ENCODE results near the gene FMNL2. TPM values are rescaled to one million over a fixed set of nuclear protein-coding genes. Genes with fewer than 3 reads are reported as not detected.

Gene FMNL2
- total and polyA plus RNA-seq, 5 donors, result 7.2 to 10.8 (median 9.4) TPM

DNA sequence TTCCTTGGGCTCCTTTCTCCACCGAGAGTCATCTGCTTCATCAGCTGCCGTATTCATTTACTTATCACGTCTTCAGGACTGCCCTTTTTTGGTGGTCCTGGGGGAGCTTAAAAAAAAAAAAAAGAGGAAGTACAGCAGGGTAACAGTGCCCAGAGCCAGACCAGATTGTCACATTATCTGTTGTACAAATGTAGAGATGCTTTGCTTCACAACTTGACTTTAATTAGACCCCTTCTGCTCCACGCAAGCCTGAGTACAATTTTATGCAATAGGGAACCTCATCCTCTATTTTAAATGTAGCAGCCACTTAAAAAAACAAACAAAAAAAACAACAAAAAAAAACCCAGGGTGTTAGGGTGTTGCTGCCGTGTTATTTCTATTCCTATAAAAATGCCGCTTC lies 254.0 kb downstream of the FMNL2 start:
- H3K9me3 ChIP-seq (ENCODE audit: control insufficient read depth, low read length), result no peaks in the 10 kb centered on the region
- WGBS, result 67% methylated on average over 6 of the region's 6 CpGs
- DNase-seq (no peak), ATAC-seq (no peak)
- no peak overlapping the region for H3K4me3 ChIP-seq (ENCODE audit: low read length)
- H3K27ac ChIP-seq (ENCODE audit: low read length), result no peak overlapping the region
- peaks cover 2% of the 10 kb centered on the region for H3K4me1 ChIP-seq (ENCODE audit: control insufficient read depth, insufficient read depth, low read length)
- intact Hi-C loops (cut with DNase I), result no loop called here
- no peaks in the 10 kb centered on the region for H3K27me3 ChIP-seq (ENCODE audit: control insufficient read depth, insufficient read depth)

DNA sequence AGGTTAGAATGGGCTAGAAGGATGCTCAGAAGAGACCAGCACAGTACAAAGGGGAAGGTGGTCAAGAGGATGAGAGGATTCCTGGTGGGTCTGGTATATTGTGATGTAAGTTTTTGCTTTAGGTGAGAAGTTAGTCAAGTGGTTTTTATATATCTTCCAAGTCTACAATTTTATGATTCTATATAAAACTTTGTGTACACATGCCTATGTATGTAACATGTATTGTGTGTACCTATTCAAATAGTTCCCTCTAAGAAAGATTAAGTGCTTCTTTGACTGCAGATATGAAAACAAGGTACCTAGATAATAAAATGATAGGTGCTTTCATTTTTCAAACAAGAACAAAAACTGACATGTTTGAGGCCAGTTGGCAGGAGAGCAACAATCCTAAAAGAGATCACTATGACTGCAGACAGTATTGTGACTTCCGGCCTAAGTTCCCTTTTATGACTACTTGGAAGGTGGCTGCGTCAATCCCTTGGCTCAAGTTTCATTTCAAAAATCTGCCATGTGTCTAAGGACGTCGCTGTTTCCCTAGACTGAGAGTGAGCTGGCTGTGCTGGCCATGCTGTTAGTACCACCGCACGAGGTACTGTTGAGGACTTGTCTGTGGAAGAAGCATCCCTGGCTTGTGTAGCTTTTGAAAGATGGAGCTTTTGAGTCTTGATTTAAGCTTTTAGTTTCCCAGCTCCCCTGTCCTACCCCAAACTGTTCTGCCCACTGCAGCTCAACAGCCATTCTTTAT lies 259.2 kb downstream of the FMNL2 start:
- peak overlapping the region; percentile 59 for H3K27ac ChIP-seq (ENCODE audit: low read length)
- H3K27me3 ChIP-seq (ENCODE audit: control insufficient read depth, insufficient read depth), result no peaks in the 10 kb centered on the region
- no peaks in the 10 kb centered on the region for H3K9me3 ChIP-seq (ENCODE audit: control insufficient read depth, low read length)
- WGBS, result 56% methylated on average over 6 of the region's 6 CpGs
- H3K4me1 ChIP-seq (ENCODE audit: control insufficient read depth, insufficient read depth, low read length), result no peaks in the 10 kb centered on the region
- intact Hi-C loops (cut with DNase I), result no loop called here
- DNase-seq (peak in 2 of 3 donors; percentile 55 to 56), ATAC-seq (peak; percentile 83 to 88)
- H3K4me3 ChIP-seq (ENCODE audit: low read length), result no peak overlapping the region

DNA sequence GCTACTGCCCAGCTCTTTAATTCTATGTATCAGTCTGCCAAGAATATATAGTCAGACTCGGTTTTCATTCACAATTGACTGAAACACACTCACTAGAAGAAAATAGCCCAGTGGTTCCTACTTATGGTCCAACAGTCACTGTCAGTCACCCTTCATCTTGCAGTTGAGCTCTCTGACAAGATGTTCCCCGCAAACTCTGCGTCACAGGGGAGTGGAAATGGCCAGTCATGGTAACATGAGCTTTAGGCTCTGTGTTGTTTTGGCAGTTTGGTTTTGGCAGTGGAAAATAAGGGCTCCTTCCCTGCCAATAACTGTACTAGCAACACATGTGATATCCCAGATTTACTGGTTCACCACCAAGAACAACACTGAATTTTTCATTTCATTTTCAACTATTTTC lies 259.8 kb downstream of the FMNL2 start:
- Histone ChIP-seq H3K4me1 (ENCODE audit: control insufficient read depth, insufficient read depth, low read length) (no peaks in the 10 kb centered on the region), H3K9me3 (ENCODE audit: control insufficient read depth, low read length) (no peaks in the 10 kb centered on the region), H3K27ac (ENCODE audit: low read length) (peak overlapping the region; percentile 59), H3K4me3 (ENCODE audit: low read length) (no peak overlapping the region), H3K27me3 (ENCODE audit: control insufficient read depth, insufficient read depth) (no peaks in the 10 kb centered on the region)
- intact Hi-C loops (cut with DNase I), result no loop called here
- WGBS, result 50% methylated on average over 3 of the region's 3 CpGs
- peak; percentile 65 to 82 (median 71) for DNase-seq
- peak; percentile 92 to 94 for ATAC-seq

DNA sequence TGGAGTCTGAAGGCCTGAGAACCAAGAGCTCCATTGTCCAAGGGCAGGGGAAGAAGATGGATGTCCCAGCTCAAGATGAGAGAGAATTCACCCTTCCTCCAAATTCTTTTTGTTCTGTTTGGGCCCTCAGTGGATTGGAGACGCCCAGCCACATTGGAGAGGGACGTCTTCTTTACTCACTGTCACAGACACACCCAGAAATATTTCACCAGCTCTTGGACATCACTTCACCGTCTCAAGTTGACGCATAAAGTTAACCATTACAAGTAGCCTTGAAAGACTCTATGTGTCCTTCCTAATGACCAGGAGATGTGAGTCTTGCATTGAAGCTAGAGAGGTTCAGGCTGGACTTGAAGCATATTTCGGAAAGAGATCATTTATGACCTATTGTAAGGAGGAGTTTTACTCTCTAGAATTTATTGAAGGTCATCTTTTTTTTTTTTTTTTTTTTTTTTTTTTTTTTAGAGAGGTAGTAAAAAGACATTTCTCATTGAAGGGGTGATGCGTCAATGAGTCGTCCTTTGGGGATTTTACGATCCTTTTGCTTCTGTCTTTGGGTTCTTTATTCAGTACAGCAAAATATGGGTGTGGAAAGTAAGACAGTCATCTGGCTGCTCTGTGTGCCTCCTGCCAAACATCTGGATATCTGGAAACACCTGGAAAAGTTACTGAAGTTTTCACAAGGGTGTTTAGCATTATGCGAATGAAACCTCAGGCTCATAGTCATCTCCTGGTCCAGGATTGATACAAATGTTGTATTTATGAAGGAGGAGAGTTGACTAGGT lies 264.2 kb downstream of the FMNL2 start:
- ATAC-seq (no peak), DNase-seq (no peak)
- H3K4me3 ChIP-seq (ENCODE audit: low read length), result no peak overlapping the region
- WGBS, result 96% methylated on average over 9 of the region's 9 CpGs
- H3K4me1 ChIP-seq (ENCODE audit: control insufficient read depth, insufficient read depth, low read length), result no peaks in the 10 kb centered on the region
- no peaks in the 10 kb centered on the region for H3K27me3 ChIP-seq (ENCODE audit: control insufficient read depth, insufficient read depth)
- H3K9me3 ChIP-seq (ENCODE audit: control insufficient read depth, low read length), result no peaks in the 10 kb centered on the region
- H3K27ac ChIP-seq (ENCODE audit: low read length), result no peak overlapping the region
- intact Hi-C loops (cut with DNase I), result no loop called here

DNA sequence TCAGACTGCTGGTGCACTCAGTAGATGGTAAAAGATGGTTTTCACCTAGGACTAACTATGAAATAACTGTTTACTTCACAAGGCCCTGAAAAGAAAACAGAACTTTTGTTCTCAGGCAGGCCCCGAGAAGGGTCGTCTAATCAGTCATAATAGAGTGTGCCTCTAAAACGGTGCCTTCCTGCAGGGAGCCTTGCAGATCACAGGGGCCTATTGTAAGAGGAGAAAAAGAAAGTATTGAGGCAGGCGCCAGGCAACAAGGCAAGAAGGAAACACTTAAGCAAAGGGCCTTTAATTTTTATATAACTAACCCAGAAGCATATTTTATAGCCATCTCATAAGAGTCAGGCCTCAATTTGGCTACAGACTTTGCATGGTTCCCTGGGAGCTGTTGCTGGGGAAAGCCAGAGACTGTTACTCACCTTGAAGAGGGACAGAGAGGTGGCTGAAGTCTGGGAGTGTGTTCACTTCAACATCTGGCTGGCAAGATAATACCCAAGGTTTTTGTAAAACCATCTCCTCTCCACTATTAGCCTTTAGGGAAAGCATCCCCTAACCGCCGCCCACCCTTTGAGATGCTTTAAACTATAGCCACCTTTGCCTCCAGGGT lies 265.2 kb downstream of the FMNL2 start:
- Histone ChIP-seq H3K27ac (ENCODE audit: low read length) (no peak overlapping the region), H3K4me1 (ENCODE audit: control insufficient read depth, insufficient read depth, low read length) (no peaks in the 10 kb centered on the region), H3K4me3 (ENCODE audit: low read length) (no peak overlapping the region), H3K9me3 (ENCODE audit: control insufficient read depth, low read length) (no peaks in the 10 kb centered on the region), H3K27me3 (ENCODE audit: control insufficient read depth, insufficient read depth) (no peaks in the 10 kb centered on the region)
- DNase-seq, result no peak
- 88% methylated on average over 6 of the region's 6 CpGs for WGBS
- no peak for ATAC-seq
- intact Hi-C loops (cut with DNase I), result no loop called here

DNA sequence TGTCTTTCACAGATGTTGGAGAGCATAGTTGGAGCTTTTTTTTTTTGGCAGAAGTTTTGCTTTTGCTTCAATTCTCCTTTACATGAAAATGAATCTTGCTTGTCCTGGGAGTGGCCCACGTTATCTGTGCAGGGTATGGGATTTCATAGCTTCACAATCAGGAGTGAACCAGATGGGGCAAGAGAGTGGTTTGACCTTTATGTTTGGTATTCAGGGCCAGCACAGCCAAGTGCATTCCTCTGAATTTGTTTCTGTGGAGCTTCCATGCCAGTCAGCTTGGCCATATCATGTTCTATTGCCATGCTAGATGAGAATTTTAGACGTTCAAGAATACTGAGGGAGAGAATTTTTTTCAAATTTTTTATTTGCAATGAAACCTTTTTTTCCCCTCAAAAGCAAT lies 265.7 kb downstream of the FMNL2 start:
- ATAC-seq, result peak in 1 of 2 donors; percentile 36
- intact Hi-C loops (cut with DNase I), result no loop called here
- H3K27ac ChIP-seq (ENCODE audit: low read length), result no peak overlapping the region
- 57% methylated on average over 2 of the region's 2 CpGs for WGBS
- H3K9me3 ChIP-seq (ENCODE audit: control insufficient read depth, low read length), result no peaks in the 10 kb centered on the region
- H3K4me1 ChIP-seq (ENCODE audit: control insufficient read depth, insufficient read depth, low read length), result no peaks in the 10 kb centered on the region
- H3K27me3 ChIP-seq (ENCODE audit: control insufficient read depth, insufficient read depth), result no peaks in the 10 kb centered on the region
- DNase-seq, result no peak
- H3K4me3 ChIP-seq (ENCODE audit: low read length), result no peak overlapping the region

DNA sequence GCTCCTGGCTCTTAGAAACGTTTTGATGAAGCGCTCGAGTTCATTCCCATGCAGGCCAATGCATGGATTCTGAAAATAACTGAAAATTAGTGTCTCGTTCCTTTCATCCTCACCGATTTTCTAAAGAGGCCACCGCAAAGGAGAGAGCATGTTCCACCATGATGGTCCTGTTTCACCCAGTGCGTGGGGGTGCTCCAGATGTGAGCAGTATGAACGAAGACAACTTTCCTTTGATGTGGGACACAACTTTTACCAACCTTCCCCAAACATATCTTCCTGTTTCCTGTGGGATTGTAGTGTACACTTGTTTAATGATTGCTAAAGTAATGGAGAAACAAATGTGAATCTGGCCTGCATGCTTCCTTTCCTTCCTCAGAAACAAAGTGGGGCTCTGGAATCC lies 267.8 kb downstream of the FMNL2 start:
- Histone ChIP-seq H3K27me3 (ENCODE audit: control insufficient read depth, insufficient read depth) (no peaks in the 10 kb centered on the region), H3K27ac (ENCODE audit: low read length) (no peak overlapping the region), H3K9me3 (ENCODE audit: control insufficient read depth, low read length) (no peaks in the 10 kb centered on the region), H3K4me3 (ENCODE audit: low read length) (no peak overlapping the region), H3K4me1 (ENCODE audit: control insufficient read depth, insufficient read depth, low read length) (no peaks in the 10 kb centered on the region)
- WGBS, result 87% methylated on average over 8 of the region's 8 CpGs
- no peak for ATAC-seq
- no peak for DNase-seq
- intact Hi-C loops (cut with DNase I), result no loop called here

DNA sequence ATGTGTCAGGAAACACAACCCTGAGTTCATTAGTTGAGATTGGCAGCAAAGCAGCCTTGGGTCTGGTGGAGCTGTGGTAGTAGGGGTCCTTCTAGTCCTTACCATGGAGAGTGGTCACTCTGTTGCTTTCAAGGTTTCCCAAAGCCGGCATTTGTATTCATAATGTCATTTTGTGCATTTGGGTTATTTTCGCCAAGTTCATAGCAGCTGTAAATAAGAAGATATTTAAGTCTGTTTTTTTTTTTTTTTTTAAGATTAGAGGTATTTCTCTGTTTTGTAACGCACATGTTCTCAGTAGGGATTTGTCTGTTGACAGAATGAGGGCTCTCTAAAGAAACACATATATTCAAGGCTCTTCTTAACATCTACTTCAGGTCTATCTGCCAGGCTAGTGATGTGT lies 268.2 kb downstream of the FMNL2 start:
- Histone ChIP-seq H3K9me3 (ENCODE audit: control insufficient read depth, low read length) (no peaks in the 10 kb centered on the region), H3K27ac (ENCODE audit: low read length) (no peak overlapping the region), H3K4me3 (ENCODE audit: low read length) (no peak overlapping the region), H3K4me1 (ENCODE audit: control insufficient read depth, insufficient read depth, low read length) (no peaks in the 10 kb centered on the region), H3K27me3 (ENCODE audit: control insufficient read depth, insufficient read depth) (no peaks in the 10 kb centered on the region)
- intact Hi-C loops (cut with DNase I), result no loop called here
- DNase-seq (no peak), ATAC-seq (no peak)
- 85% methylated on average over 3 of the region's 3 CpGs for WGBS

DNA sequence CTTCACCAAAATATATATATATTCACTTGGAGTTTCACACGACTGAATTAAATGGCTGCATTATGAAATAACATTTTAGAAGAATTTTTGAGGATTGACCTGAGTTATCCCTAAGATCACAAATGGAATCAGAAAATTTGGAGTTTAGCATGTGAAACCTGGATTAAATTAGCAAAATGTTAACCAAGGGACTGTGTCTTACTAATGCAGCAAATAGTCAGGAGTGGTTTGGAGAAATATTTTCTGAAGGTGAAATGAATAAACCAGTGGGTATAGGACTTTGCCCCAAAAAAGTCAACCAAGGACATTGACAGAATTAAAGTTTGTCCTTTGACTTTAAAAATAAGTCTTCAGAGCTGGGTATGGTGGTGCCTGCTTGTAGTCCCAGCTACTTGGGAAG lies 271.1 kb downstream of the FMNL2 start:
- ATAC-seq (no peak), DNase-seq (no peak)
- Histone ChIP-seq H3K27ac (ENCODE audit: low read length) (no peak overlapping the region), H3K4me3 (ENCODE audit: low read length) (no peak overlapping the region), H3K4me1 (ENCODE audit: control insufficient read depth, insufficient read depth, low read length) (no peaks in the 10 kb centered on the region), H3K27me3 (ENCODE audit: control insufficient read depth, insufficient read depth) (no peaks in the 10 kb centered on the region), H3K9me3 (ENCODE audit: control insufficient read depth, low read length) (no peaks in the 10 kb centered on the region)
- WGBS, result 93% methylated on average over 1 of the region's 1 CpG
- intact Hi-C loops (cut with DNase I), result no loop called here

DNA sequence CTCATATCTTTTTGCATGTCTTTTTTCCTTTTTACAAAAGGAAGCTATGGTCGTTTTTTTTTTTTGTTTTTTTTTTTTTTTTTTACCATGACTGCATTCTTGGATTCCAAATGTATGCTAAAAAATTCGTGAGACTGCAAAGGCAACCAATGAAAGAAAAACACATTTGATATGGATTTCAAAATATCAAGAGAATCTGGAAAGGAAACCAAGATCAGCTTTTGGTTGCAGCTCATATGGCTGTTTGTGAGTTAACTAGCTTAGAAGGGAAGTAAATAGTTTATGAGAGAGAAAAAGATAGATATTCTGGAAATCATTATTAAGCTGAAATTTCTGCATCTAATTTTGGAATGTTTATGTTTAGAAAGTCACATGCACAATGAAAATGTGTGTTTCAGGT lies 272.0 kb downstream of the FMNL2 start:
- Histone ChIP-seq H3K27ac (ENCODE audit: low read length) (no peak overlapping the region), H3K4me1 (ENCODE audit: control insufficient read depth, insufficient read depth, low read length) (peaks cover 3% of the 10 kb centered on the region), H3K4me3 (ENCODE audit: low read length) (no peak overlapping the region), H3K9me3 (ENCODE audit: control insufficient read depth, low read length) (no peaks in the 10 kb centered on the region), H3K27me3 (ENCODE audit: control insufficient read depth, insufficient read depth) (no peaks in the 10 kb centered on the region)
- intact Hi-C loops (cut with DNase I), result no loop called here
- no peak for ATAC-seq
- 40% methylated on average over 2 of the region's 2 CpGs for WGBS
- DNase-seq, result no peak

DNA sequence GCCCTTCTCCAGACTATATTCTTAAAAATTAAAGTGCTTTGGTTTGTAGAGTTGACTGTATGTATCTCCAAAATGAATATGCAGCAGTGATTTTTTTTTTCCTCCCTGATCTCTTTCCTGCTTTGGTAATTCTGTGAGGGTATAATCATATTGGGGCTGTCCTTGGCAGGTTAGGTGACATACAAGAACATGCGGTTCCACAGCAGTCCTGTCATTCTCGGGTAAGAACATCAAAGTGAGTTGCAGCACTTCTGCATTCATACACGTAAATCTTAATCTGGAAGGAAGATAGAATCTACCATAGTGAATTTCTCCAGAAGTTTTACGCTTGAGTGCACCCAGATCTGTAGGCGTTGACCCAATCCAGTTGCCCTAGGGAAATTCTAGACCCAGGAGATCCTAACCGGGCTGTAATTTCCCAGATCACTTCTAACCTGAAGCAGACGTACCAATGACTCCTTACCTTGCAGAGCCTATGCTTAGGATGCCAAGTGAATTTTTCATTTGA lies 272.9 kb downstream of the FMNL2 start:
- Histone ChIP-seq H3K9me3 (ENCODE audit: control insufficient read depth, low read length) (no peaks in the 10 kb centered on the region), H3K4me3 (ENCODE audit: low read length) (no peak overlapping the region), H3K4me1 (ENCODE audit: control insufficient read depth, insufficient read depth, low read length) (peaks cover 7% of the 10 kb centered on the region), H3K27me3 (ENCODE audit: control insufficient read depth, insufficient read depth) (no peaks in the 10 kb centered on the region), H3K27ac (ENCODE audit: low read length) (no peak overlapping the region)
- intact Hi-C loops (cut with DNase I), result no loop called here
- DNase-seq (no peak), ATAC-seq (no peak)
- WGBS, result 96% methylated on average over 7 of the region's 7 CpGs

Data from right cardiac atrium (tissue), 5 donors.